ENCODE data around the gene LRP1B. TPM values are rescaled to one million over a fixed set of nuclear protein-coding genes. Genes with fewer than 3 reads are reported as not detected.

LRP1B gene
- total and polyA plus RNA-seq, 2 experiments from 2014 or later, result not detected

DNA sequence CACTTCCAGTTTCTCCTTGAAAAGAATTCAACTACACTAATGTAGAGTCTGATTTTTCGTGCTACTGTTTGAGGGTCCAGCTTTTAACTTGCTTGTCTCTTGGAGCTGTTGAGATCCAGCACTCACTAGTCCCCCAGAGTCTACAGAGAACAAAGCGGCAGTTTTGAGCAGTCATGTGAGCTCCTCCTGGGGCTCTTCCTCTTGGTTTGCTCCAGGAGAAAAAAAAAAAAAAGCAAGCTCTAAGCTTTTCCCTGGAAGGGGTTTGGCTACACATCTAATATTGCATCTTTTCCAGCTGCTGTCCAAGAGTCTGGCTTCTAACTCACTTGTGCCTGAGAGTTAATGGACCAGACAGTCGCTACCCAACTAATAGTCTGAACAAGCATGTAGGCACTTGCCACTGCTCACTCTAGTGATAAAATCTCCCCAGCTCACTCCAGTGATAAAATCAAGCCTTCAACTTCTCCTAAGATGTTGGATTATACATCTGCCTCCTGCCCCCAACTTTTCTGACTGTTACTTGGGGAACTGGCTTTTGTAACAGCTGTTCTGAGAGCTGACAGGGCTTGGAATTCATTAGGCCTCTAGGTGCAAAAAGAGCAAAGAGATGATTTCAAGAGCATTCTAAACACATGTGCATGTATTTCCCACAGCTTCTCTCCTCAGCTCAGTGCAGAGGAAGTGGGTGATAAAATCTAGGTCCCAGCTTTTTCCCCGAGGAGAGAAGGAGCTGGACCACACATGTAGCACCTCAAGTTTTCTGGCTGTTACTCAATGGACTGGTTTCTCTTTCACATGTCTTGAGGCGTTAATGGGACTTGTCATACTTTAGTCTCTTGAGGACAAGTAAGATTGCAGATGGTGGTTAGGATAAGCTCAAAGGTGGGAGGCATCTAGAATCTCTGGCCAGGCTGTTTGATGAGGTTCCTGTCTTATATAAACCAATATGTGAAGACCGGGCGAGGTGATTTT is 750.5 kb downstream of the LRP1B start:
- Histone ChIP-seq H3F3A (ENCODE audit: insufficient read depth) (no peaks in the 10 kb centered on the region), H3K27me3 (replicated peaks; ENCODE audit: insufficient read depth) (no peaks in the 10 kb centered on the region), H3K4me2 (ENCODE audit: unreplicated experiment) (no peak overlapping the region), H3K9ac (no peak overlapping the region), H4K20me1 (ENCODE audit: insufficient read depth) (no peaks in the 10 kb centered on the region), H3K27ac (no peak overlapping the region), H2AFZ (no peak overlapping the region), H3K36me3 (ENCODE audit: low read depth) (no peaks in the 10 kb centered on the region), H3K79me2 (ENCODE audit: insufficient read depth) (no peaks in the 10 kb centered on the region), H3K4me3 (no peak overlapping the region), H3K4me1 (ENCODE audit: insufficient read depth) (no peaks in the 10 kb centered on the region), H3K9me3 (ENCODE audit: low read depth) (no peaks in the 10 kb centered on the region), H3K9me2 (ENCODE audit: insufficient read depth) (no peaks in the 10 kb centered on the region)
- DNase-seq, result no peak
- no peak for TF ChIP-seq EZH2 (IDR thresholded peaks at IDR 0.05; ENCODE audit: insufficient read depth, poor library complexity, severe bottlenecking)
- no peak for TF ChIP-seq EZH2phosphoT487 (IDR thresholded peaks at IDR 0.05; ENCODE audit: insufficient read depth, low read depth)
- 32 to 33% methylated on average over 7 of the region's 7 CpGs for WGBS, 2 experiments (ENCODE audit: low coverage in 1 of 2, low lambda C conversion rate in 2 of 2, missing lambda C conversion rate in 2 of 2)
- in situ Hi-C loops (cut with MboI), result no loop called here

DNA sequence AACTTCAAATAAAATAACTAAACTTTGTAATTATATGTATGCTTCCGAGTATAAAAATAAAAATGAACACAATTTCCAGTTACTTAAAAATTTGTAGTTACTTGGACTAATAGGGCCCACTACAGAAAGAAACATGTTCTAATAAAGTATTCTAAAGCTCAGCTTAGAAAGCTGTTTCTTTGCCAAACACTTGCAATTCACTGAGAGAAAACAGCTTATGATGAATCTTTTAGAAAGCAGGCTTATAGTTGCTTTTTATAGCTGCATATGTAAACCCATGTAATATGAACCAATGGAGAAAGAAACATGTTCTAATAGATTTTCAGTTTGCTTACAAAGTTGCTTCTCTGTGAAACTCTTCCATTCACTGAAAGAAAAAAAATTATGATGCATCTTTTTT is 766.0 kb downstream of the LRP1B start:
- no peak overlapping the region for H2AFZ ChIP-seq

DNA sequence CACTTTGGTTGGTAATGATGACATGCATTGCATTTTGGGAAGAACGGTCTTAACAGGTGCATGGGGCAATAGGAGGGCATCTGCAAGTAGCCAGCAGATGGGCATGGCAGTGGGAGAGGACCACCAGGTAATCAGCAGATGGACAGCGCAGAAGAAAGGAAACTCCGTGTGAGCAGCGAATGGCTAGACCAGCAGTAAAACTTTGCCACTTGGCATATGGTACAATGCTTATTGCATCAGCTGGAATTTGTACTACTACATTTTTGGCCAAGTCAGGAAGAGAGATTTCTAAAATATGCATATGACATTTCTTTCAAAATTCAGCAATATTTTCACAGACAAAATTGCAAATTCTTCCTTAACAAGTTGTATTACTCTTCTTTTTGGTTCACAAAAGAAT is 768.5 kb downstream of the LRP1B start:
- Histone ChIP-seq H2AFZ (no peak overlapping the region), H3F3A (ENCODE audit: insufficient read depth) (no peaks in the 10 kb centered on the region), H3K4me2 (ENCODE audit: unreplicated experiment) (no peak overlapping the region), H3K79me2 (ENCODE audit: insufficient read depth) (no peaks in the 10 kb centered on the region), H3K9ac (no peak overlapping the region), H4K20me1 (ENCODE audit: insufficient read depth) (no peaks in the 10 kb centered on the region), H3K36me3 (ENCODE audit: low read depth) (no peaks in the 10 kb centered on the region), H3K4me3 (no peak overlapping the region), H3K9me2 (ENCODE audit: insufficient read depth) (no peaks in the 10 kb centered on the region), H3K4me1 (ENCODE audit: insufficient read depth) (no peaks in the 10 kb centered on the region), H3K9me3 (ENCODE audit: low read depth) (no peaks in the 10 kb centered on the region), H3K27me3 (replicated peaks; ENCODE audit: insufficient read depth) (no peaks in the 10 kb centered on the region), H3K27ac (no peak overlapping the region)
- TF ChIP-seq EZH2 (IDR thresholded peaks at IDR 0.05; ENCODE audit: insufficient read depth, poor library complexity, severe bottlenecking), result no peak
- TF ChIP-seq EZH2phosphoT487 (IDR thresholded peaks at IDR 0.05; ENCODE audit: insufficient read depth, low read depth), result no peak
- 63 to 66% methylated on average over 4 of the region's 4 CpGs for WGBS, 2 experiments (ENCODE audit: low coverage in 1 of 2, low lambda C conversion rate in 2 of 2, missing lambda C conversion rate in 2 of 2)
- in situ Hi-C loops (cut with MboI), result no loop called here
- DNase-seq, result no peak

More for the DNA sequence above, 766.0 kb downstream of the LRP1B start:
- H3K27me3 ChIP-seq (replicated peaks; ENCODE audit: insufficient read depth), result no peaks in the 10 kb centered on the region
- H4K20me1 ChIP-seq (ENCODE audit: insufficient read depth), result no peaks in the 10 kb centered on the region
- H3K27ac ChIP-seq, result no peak overlapping the region
- no peaks in the 10 kb centered on the region for H3K9me3 ChIP-seq (ENCODE audit: low read depth)
- no peaks in the 10 kb centered on the region for H3K79me2 ChIP-seq (ENCODE audit: insufficient read depth)
- no peaks in the 10 kb centered on the region for H3F3A ChIP-seq (ENCODE audit: insufficient read depth)
- DNase-seq, result no peak
- no peak for TF ChIP-seq EZH2 (IDR thresholded peaks at IDR 0.05; ENCODE audit: insufficient read depth, poor library complexity, severe bottlenecking)
- TF ChIP-seq EZH2phosphoT487 (IDR thresholded peaks at IDR 0.05; ENCODE audit: insufficient read depth, low read depth), result no peak
- in situ Hi-C loops (cut with MboI), result no loop called here
- no peak overlapping the region for H3K4me3 ChIP-seq
- WGBS, 2 experiments (ENCODE audit: low coverage in 1 of 2, low lambda C conversion rate in 2 of 2, missing lambda C conversion rate in 2 of 2), result 0 to 5% methylated on average over 1 of the region's 1 CpG
- H3K36me3 ChIP-seq (ENCODE audit: low read depth), result no peaks in the 10 kb centered on the region
- no peaks in the 10 kb centered on the region for H3K9me2 ChIP-seq (ENCODE audit: insufficient read depth)
- H3K4me1 ChIP-seq (ENCODE audit: insufficient read depth), result no peaks in the 10 kb centered on the region
- no peak overlapping the region for H3K4me2 ChIP-seq (ENCODE audit: unreplicated experiment)
- H3K9ac ChIP-seq, result no peak overlapping the region

DNA sequence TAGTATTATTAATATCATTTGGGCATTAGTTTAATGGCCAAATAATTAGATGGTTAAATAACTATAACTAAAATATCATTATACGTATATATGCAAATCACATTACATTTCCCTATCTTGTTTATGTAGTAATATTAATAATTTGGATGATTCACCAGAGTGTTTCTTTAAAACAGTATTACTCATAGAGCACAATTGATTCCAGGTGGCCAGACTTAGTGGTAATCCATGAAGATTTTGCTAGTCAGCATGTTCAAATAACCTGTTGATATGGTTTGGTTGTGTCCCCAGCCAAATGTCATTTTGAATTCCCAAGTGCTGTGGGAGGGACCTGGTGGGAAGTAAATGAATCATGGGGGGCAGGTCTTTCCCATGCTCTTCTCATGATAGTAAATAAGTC is 782.3 kb downstream of the LRP1B start:
- H3K4me1 ChIP-seq (ENCODE audit: insufficient read depth), result no peaks in the 10 kb centered on the region
- H4K20me1 ChIP-seq (ENCODE audit: insufficient read depth), result no peaks in the 10 kb centered on the region
- WGBS, 2 experiments (ENCODE audit: low coverage in 1 of 2, low lambda C conversion rate in 2 of 2, missing lambda C conversion rate in 2 of 2), result 70 to 82% methylated on average over 1 of the region's 1 CpG
- no peaks in the 10 kb centered on the region for H3F3A ChIP-seq (ENCODE audit: insufficient read depth)
- no peaks in the 10 kb centered on the region for H3K9me2 ChIP-seq (ENCODE audit: insufficient read depth)
- peak; percentile 50 for DNase-seq
- H2AFZ ChIP-seq, result no peak overlapping the region
- no peaks in the 10 kb centered on the region for H3K36me3 ChIP-seq (ENCODE audit: low read depth)
- H3K4me3 ChIP-seq, result no peak overlapping the region
- H3K9me3 ChIP-seq (ENCODE audit: low read depth), result no peaks in the 10 kb centered on the region
- H3K4me2 ChIP-seq (ENCODE audit: unreplicated experiment), result no peak overlapping the region
- no peak overlapping the region for H3K27ac ChIP-seq
- no peak for TF ChIP-seq EZH2 (IDR thresholded peaks at IDR 0.05; ENCODE audit: insufficient read depth, poor library complexity, severe bottlenecking)
- no peak for TF ChIP-seq EZH2phosphoT487 (IDR thresholded peaks at IDR 0.05; ENCODE audit: insufficient read depth, low read depth)
- H3K27me3 ChIP-seq (replicated peaks; ENCODE audit: insufficient read depth), result no peaks in the 10 kb centered on the region
- in situ Hi-C loops (cut with MboI), result no loop called here
- no peaks in the 10 kb centered on the region for H3K79me2 ChIP-seq (ENCODE audit: insufficient read depth)
- H3K9ac ChIP-seq, result no peak overlapping the region
